ENCODE data around the gene PCDH17.

DNA sequence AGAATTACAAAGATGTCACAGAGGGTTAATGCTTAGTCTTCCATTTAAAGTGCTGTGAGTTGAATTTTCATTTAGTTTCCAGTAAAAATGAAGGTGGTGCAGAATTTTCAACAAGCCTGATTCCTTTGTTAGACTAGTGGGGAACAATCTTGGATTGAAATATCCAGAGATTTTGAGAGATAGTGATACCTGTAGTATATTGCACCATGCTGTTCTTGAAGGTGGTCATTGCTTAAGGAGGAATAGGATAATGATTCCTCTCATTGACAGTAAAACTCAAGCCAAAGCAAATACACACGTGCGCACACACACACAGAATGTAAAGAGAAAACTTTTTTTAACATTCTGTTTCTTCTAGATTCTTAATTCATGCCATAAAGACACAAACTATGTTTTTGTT lies 5.3 kb downstream of the PCDH17 start:
- TF ChIP-seq PRDM10 (tag by site-specific recombination; IDR thresholded peaks at IDR 0.05): no peak
- no peak for TF ChIP-seq ZNF513 (tag by site-specific recombination; IDR thresholded peaks at IDR 0.05)
- TF ChIP-seq ZNF274 (IDR thresholded peaks at IDR 0.05; ENCODE audit: low read length): no peak
- no peak for TF ChIP-seq ZNF274 (tag by site-specific recombination; IDR thresholded peaks at IDR 0.05; ENCODE audit: borderline replicate concordance)
- TF ChIP-seq, protein P1, sequence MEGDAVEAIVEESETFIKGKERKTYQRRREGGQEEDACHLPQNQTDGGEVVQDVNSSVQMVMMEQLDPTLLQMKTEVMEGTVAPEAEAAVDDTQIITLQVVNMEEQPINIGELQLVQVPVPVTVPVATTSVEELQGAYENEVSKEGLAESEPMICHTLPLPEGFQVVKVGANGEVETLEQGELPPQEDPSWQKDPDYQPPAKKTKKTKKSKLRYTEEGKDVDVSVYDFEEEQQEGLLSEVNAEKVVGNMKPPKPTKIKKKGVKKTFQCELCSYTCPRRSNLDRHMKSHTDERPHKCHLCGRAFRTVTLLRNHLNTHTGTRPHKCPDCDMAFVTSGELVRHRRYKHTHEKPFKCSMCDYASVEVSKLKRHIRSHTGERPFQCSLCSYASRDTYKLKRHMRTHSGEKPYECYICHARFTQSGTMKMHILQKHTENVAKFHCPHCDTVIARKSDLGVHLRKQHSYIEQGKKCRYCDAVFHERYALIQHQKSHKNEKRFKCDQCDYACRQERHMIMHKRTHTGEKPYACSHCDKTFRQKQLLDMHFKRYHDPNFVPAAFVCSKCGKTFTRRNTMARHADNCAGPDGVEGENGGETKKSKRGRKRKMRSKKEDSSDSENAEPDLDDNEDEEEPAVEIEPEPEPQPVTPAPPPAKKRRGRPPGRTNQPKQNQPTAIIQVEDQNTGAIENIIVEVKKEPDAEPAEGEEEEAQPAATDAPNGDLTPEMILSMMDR (tag by site-specific recombination; IDR thresholded peaks at IDR 0.05): no peak
- TF ChIP-seq ZNF639 (tag by site-specific recombination; IDR thresholded peaks at IDR 0.05): no peak
- TF ChIP-seq ZNF239 (tag by site-specific recombination; IDR thresholded peaks at IDR 0.05): no peak
- no peak for TF ChIP-seq ZNF777 (tag by site-specific recombination; IDR thresholded peaks at IDR 0.05; ENCODE audit: borderline replicate concordance)

Measured in HEK293 (cell line).